DMS53 (cell line): ENCODE measurements around the gene SLC14A1.

Experiments used
- DNase-seq: peaks from one replicate; lab custom pipeline; 2025; lab: John Stamatoyannopoulos, UW

SLC14A1 gene

GRCh38 chr18:45801416-45802004 is 77.5 kb downstream of the SLC14A1 start:
- no peak for DNase-seq
